ENCODE data around the gene PNKD. TPM values are rescaled to one million over a fixed set of nuclear protein-coding genes. Genes with fewer than 3 reads are reported as not detected.

PNKD gene
- total and polyA plus RNA-seq, 10 of the 15 experiments (the other 5 are each of a cell fraction or from before 2014, with no cell fraction given): 27.2 to 106 (median 61.3) TPM

- no peak for TF ChIP-seq CUX1 (IDR thresholded peaks at IDR 0.05; ENCODE audit: insufficient replicate concordance, low read depth, low read length)
- no peak for TF ChIP-seq IRF4 (IDR thresholded peaks at IDR 0.05; ENCODE audit: low read depth, low read length)
- TF ChIP-seq HDAC2 (IDR thresholded peaks at IDR 0.05): no peak
- no peak for TF ChIP-seq ZBTB40 (IDR thresholded peaks at IDR 0.05; ENCODE audit: borderline replicate concordance)
- no peak for TF ChIP-seq EED (IDR thresholded peaks at IDR 0.05; ENCODE audit: low read depth)
- TF ChIP-seq KLF5 (IDR thresholded peaks at IDR 0.05; ENCODE audit: partially characterized antibody): no peak
- no peak for TF ChIP-seq E4F1 (IDR thresholded peaks at IDR 0.05; ENCODE audit: borderline replicate concordance, partially characterized antibody)
- no peak for TF ChIP-seq PAX5 (IDR thresholded peaks at IDR 0.05; ENCODE audit: borderline replicate concordance, low read depth, low read length)
These were observed 35.3 kb upstream of the PNKD start (continued) for GRCh38 chr2:218235017-218235416.
